IPS DF 4.7 (cell line): ENCODE data around the gene LEP.

ENCODE experiments used
- DNase-seq: peaks from one replicate; pipeline ENCODE4 v3.0.0-alpha.2; 2013; ENCODE audit warnings: low spot score; ENCODE audit errors: extremely low read depth

LEP gene

DNA sequence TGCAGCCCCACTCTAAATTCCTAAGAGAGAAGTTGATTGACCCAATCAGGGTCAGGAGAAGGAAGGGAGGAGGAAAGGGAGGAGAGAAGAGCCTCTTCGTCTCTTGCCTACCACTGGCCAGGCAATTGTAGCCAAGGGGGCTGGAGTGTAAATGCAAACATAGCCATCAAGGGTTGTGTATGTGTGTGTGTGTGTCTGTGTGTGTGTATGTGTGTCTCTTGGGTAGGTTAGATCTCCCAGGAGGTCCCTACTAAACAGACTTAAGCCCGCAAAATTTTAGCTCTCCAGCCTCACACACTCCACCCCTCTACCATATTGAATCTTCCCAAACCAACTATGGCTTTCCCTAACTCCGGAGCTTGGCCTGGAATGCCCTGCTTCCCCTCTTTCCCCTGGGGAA, 3.8 kb downstream of the LEP start:
- no peak for DNase-seq

DNA sequence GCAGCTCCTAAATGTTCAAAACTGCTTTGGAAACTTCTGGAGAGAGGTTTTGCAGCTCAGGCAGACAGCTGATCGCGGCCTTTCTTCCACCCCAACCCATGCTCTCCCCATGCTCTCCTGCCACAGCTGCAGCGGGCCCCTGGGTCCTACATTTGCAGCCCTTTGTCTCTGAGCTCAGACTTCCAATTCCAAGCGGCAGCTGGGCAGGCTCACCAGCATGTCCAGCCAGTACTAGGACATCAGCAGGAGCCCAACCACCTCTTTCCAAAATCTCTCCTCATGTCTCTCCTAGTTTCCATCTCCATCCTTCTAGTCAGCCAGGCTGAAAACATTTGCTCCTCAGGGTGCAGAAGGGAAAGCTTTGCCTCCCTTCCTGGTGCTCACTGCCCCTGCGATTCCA, 6.0 kb downstream of the LEP start:
- DNase-seq: no peak

DNA sequence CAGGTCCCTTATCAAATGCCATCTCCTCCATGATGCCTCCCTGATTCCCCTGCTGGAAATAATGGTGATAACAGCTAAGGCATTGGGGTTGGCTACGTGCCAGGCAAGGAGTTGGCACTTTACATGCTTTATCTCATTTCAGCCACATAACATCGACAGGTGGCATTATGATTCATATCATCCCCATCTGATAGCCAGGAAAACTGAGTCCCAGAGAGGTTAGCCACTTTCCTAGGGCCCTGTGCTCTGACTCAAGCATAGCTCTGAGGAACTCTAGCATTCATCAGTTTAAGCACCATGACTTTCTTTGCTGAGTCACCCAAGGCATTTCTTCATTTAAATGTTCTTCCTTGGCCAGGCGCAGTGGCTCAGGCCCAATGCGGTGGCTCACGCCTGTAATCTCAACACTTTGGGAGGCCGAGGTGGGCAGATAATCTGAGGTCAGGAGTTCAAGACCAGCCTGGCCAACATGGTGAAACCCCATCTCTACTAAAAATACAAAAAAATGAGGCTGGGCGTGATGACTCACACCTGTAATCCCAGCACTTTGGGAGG, 6.6 kb downstream of the LEP start:
- DNase-seq: no peak

DNA sequence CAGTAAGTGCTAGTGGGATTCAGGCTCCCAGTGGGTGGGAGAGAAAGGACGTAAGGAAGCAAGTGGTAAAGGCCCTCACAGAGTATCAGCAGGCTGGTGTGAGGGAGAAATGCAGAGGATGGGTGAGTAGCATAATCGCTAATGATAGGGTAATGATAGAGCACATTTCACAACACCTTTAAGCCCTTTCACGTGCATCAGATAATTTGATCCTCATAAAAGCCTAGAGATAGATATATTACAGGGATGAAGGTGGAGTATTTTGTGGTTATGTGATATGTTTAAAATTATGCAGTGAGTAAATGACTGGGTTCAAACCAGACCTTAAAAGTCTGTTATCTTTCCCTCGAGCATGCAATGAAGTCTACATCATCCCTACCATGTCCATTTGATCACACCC, 10.3 kb downstream of the LEP start:
- DNase-seq: no peak

DNA sequence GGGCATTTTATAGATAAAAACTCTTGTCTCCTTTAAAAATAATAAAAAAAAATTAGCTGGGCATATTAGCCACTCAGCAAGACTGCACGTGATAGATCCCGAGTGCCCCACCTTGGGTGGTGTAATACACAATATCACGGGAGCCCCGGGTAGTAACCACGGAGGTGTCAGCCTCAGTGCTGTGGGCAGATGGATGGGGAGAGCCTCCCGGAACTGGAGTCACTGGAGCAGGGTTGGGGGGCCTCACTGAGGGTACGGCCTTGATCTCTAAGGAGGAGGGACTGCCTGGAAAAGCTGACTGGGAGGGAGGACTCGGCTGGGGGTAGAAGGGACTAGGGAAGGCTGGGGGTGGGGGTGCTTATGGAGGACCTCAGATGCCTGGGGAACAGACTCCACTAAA, 12.6 kb downstream of the LEP start:
- no peak for DNase-seq

DNA sequence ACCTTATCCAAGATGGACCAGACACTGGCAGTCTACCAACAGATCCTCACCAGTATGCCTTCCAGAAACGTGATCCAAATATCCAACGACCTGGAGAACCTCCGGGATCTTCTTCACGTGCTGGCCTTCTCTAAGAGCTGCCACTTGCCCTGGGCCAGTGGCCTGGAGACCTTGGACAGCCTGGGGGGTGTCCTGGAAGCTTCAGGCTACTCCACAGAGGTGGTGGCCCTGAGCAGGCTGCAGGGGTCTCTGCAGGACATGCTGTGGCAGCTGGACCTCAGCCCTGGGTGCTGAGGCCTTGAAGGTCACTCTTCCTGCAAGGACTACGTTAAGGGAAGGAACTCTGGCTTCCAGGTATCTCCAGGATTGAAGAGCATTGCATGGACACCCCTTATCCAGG, 13.4 kb downstream of the LEP start:
- no peak for DNase-seq

DNA sequence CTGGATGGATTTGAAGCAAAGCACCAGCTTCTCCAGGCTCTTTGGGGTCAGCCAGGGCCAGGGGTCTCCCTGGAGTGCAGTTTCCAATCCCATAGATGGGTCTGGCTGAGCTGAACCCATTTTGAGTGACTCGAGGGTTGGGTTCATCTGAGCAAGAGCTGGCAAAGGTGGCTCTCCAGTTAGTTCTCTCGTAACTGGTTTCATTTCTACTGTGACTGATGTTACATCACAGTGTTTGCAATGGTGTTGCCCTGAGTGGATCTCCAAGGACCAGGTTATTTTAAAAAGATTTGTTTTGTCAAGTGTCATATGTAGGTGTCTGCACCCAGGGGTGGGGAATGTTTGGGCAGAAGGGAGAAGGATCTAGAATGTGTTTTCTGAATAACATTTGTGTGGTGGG, 14.2 kb downstream of the LEP start:
- no peak for DNase-seq

DNA sequence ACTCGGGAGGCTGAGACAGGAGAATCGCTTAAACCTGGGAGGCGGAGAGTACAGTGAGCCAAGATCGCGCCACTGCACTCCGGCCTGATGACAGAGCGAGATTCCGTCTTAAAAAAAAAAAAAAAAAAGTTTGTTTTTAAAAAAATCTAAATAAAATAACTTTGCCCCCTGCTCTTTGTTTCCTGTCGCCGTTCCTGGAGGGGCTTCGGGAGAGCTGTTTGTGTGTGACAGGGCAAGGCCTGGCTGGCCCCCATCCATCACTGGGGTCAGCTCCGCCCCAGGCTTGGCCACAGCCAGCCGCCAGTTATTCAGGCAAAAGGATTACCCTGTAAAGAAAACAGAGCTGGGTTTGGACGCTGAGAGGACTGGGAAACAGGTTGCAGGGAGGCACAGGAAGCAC, 16.4 kb downstream of the LEP start:
- no peak for DNase-seq

DNA sequence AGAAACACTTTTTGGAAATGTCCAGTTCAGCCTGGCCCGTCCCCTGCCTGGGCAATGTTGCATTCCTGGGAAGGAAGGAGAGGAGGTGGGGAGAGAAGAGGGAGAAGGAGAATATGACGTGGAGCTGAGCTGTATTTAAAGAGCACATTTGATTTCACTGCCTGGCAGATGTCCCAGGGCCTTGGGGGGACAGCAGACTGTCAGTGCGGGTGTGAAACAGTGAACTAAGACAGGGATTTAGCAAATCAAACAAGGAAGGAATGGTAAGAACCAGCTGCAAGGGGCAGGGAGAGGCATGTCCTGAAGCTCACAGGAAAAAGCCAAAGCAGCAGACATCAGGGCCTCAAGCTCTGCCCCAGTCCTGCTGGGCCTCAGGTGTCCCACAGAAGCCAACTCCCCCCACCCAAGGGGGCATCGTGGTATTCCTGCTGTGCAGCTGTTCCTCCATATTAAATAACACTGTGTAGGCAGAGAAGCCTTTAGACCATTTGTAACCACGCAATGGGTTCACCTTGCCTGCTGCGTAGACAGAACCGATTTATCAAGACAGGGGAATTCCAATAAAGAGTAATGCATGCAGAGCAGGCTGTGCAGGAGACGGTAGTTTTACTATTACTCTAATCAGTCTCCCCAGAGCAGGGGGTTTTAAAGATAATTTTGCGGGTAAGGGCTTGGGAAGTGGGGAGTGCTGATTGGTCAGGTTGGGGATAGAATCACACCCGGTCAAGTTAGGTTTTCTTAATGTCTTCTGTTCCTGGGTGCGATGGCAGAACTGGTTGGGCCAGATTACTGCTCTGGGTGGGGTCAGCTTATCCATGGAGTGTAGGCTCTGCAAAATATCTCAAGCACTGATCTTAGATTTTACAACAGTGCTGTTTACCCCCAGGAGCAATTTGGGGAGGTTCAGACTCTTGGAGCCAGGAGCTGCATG, 18.3 kb downstream of the LEP start:
- DNase-seq: no peak

DNA sequence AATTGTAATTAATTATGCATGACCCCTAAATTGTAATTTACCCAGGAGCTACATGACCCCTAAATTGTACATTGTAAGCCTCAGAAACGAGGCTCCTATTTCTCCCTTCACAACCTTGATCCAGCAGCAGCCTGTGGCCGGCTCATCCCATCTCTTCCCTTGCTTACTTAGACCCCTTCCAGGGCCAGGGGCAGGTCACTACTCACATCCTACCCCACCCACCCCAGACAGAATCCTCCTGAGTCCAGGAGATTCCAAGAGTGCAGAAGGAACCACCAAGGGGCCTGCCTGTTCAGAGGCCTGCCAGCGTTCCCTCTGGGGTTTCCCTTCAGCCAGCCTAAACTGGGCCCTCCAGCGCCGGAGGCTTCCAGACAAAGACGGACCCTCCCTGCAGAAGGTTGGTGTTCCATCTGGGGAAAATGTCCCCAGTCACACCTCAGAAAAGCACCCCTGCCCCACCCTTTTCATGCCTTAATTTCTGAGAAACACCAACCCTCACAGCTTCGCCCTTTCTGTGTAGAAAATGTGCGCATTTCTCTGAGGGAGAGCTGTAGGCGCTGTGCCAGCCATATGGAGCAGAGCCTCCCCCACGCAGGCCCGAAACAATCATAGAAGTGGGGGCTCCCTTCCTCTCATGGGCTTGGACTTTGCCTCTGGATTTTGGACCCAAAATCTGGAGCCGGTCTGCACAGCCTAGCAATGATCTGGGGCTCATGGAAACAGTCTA, 19.2 kb downstream of the LEP start:
- no peak for DNase-seq

DNA sequence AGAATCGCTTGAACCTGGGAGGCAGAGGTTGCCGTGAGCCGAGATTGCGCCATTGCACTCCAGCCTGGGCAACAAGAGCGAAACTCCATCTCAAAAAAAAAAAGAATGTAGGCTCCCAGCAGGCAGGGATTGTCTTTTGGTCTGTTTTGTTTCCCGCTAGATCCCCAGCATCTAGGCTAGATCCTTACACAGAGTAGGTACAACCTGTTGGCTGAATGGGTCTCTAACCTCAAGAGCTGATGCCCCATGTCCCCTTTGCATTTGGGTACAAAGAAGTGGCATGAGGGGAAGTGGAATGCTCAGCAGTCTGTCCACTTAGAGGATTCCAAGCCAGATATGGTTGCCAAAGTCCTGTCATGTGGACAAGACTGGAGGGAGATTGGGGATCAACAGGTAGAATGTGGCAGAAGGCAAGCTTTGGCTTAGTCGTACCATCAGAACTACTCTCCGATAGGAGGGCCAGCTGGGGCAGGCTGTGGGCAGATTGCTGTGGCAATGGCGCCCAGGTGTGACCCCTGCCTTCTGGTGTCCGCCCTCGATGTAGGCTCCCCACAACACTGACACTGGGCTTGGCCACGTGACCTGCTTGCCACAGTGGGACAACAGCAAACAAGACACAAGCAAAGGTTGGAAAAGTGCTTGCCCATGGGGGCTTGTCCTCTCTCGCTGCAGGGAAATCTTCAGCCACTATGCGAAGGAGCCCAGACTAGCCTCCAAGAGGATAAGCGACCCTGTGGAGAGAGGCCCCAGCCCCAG, 21.4 kb downstream of the LEP start:
- no peak for DNase-seq

DNA sequence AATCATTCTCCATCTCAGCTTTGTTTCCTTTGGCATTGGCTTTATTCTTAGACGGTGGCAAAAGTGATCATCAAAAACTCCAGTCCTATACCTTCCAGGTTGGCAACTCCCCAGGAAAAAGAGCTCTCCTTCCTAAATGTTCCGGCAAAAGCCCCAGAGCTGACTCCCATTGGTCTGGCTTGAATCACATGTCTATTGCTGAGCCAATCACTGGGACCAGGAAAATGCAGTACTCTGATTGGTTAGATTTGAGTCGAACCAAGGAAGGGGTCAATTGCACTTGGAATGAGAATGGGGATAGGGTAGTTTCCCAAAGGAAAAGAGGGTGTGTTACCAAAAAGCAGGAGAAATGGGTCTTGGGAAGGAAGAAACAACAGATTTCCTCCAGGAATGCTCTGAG, 22.3 kb downstream of the LEP start:
- DNase-seq: no peak

DNA sequence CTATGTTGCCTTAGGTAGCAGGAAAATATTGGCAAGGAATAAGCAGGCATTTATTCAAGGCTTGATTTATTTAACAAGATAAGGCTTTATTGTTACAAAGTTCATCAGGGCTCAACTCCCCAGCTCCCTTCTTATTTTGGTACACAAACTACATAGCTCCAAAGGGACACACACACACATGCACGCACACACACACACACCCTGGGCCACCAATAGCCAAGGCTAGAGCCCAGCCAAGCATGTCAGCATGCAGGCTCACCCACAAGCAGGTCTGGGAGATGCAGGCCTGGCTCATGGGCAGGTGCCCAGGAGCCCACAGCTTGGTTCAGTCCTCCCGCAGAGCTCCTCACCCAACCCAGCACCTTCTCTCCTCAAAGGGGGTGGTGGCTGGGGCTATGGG, 23.4 kb downstream of the LEP start:
- DNase-seq: no peak

DNA sequence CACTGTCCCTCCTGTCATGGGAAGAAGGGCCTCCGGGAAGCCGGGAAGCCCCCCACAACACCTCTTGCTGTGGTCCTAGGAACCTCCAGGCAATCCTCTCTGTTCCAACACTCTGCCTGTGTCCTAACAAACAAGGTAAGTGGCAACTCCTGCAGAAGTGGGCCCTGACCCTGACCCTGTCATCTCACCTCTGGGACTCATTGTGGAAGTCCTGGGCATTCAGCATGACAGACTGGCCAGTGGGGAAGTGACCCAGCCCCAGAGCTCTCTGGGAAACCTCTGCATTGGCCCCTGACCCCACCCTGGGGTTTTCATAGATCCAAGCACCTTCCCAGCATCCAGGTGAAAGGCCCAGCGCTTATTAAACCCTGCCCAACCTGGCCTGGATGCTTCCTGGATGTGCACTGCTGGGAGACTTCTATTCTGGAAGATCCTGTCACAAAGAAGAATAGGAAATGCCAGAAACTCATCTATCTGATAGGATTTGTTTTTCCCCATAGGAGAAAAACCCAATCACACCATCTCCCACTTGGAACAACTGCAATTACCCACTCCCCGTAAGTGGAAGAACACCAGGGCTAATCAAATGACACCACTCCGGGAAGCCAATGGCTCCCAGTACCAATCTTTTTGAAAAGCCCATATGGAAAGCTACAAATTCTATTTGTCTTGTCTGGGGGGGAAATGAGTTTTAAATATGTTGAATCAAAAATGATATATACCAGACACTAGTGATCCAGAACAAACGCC, 24.3 kb downstream of the LEP start:
- no peak for DNase-seq

DNA sequence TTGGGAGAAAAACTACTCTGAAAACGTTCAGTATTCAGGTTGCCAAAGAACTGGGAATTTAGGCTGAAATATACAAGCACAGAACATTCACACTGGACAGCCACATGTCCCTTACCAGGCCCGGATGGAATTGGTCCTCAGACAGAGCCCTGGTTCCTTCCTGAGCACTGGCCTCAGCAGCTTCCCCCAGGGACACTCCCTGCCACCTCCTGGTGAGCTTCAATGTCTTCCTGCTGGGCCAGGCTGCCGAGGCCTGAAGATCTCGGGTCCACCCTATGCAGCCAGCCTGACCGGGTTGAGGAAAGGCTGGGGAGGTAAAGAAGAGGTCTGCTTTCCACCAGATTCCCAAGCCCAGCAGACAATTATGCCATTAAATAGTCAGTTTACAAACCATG, 24.8 kb downstream of the LEP start:
- DNase-seq: no peak

DNA sequence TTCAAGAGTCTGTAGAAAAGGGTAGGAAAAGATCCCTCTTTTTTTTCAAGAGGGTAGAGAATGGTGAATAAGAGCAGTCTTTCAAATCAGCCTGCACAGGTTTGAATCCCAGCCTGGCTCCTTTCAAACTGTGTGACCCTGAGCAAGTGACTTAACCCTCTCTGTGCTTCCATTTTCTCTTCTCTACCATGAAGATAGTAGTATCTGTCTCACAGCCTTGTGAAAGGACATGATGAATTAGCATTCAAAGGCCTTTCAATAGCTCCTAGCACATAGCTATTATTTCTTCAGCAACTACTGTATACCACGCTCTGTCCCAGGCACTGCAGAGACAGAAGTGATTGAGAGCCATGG, 25.4 kb downstream of the LEP start:
- DNase-seq: no peak

DNA sequence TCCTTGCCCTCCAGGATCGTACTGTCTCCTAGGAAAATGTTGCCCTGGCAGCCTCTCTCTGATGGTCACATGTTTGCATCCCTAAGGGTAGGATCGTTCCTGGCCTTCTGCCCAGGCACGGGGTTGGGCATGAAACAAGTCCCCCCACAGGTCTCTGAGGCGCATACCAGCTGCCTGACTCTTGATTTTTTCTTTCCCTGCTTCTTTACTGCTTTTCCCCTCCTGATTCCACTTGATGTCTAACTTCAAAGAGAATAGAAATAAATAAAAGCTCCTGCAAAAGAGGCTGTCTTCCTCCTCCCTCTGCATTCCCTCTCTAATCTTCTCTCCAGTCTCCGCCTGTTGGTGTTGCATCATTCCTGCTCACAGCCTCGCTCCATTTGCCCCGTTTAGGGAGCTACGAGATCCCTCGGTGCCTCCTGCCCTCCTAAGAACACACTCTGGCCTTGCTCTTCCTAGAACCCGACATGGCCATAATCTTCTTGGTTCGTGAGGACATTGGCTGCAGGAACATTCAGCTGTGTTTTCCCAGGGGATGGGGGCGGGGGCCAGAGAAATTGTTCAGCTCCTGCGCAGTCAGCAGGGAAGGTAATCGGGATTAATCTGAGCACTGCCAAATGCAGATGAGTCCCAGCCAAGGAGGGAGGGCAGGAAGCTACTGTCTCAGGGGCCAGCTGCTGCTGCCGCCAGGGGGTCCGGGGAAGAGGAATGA, 26.0 kb downstream of the LEP start:
- DNase-seq: peak; percentile 36

DNA sequence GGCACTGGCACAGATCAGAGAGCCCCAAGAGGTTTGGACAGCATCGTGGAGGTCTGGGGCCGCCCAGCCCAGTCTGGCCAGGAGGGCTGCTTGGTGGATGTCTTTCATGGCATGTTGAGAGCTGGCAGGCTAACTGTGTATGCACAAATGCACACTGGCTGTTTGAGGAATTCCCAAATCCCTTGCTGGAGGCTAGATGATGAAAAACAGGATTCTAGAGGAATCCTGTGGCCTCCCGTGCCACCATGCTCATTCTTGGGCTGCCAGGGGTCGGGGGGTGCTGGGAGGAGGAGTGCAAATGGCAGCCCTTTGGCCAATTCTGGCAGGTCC, 26.5 kb downstream of the LEP start:
- no peak for DNase-seq

DNA sequence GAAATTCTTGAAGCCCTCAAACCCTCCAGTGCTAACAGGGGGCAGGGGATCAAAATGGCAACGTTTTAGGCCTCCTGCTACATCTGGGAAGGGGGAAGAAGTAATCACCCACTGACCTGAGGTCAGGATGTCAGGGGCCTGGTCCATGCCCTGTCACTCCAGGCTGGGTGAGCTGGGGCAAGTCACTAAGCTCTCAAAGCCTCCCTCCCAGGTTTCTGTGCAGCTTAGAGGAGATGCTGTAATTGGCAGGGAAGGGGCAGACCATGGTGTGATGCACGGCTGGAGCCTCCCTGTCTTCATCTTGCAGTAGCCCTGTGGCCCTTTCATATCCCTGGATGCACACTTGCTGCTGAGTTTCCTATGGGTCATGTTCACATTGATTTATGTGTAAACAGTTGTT, 27.2 kb downstream of the LEP start:
- no peak for DNase-seq

DNA sequence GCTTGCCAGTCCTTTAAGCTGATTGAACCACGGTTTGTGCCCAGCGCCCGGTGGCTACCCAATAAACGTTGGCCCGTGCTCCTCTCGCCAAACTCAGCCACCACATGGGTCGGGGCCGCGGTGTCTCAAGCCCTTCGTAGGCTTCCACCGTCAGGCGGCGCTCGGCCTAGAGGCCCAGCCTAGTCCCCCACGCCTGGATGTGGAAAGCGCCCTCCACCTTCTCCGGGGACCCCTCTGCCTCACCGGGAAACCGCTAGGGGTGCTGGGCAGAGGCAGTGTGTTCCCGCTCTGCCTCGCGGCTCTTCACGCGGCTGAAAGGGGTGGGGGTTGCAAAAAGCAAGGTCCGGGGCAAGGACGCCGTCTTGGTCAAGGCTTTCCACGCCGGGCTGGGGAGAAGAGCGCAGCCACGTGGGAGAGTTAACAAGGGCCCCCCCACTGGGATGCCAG, 29.8 kb downstream of the LEP start:
- no peak for DNase-seq

DNA sequence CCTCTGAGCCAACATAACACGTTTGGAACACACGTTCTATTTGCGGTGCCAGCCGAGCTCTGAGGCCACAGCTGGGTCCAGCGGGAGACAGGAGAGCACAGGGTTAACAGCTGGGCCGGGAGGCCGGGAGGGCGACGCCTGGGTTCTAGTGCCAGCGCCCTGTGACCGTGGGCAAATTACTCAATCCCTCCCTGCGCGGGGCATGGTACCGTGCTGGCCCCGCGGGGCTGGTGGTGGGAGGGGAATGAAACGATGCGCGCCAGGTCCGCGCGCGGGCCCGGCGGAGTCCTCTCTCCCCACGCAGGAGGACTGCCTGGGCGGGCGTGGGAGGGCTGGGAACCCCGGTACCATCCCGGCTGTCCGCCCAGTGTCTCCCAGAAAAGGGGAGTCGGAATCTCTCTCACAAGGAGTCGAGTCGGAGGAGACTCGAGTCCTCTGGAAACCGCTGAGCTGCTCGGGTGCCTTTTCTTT, 30.4 kb downstream of the LEP start:
- DNase-seq: no peak
